Kidney (tissue), 14 donors: ENCODE results near the gene TLE3. TPM values are rescaled to one million over a fixed set of nuclear protein-coding genes. Genes with fewer than 3 reads are reported as not detected.

Source experiments
- DNase-seq, 5 donors: peaks; one replicate each; pipeline ENCODE4 v3.0.0-alpha.2; 2013 to 2020
- FAIRE-seq: peaks from 2 replicates; lab custom pipeline; 2012; peaks lifted over from hg19 to GRCh38; lab: Jason Lieb, UNC
- H3K27ac ChIP-seq, 2 donors: one replicate each; pipeline ENCODE4 v1.7.0; 2013; ENCODE audit warnings: low read depth in 2 of 2, low read length in 2 of 2, inconsistent platforms in 1 of 2
- H3K27me3 ChIP-seq: one replicate; pipeline ENCODE4 v1.7.1; 2013; ENCODE audit warnings: low read length, inconsistent platforms; ENCODE audit not compliant: control insufficient read depth, insufficient read depth
- H3K36me3 ChIP-seq, 3 donors: one replicate each; pipeline versions ENCODE4 v1.7.0 to v1.7.1; 2013; ENCODE audit warnings: low read length in 3 of 3, control low read depth in 1 of 3, inconsistent platforms in 1 of 3; ENCODE audit not compliant: insufficient read depth in 3 of 3, control insufficient read depth in 2 of 3
- H3K4me1 ChIP-seq, 3 donors: one replicate each; pipeline versions ENCODE4 v1.7.0 to v1.7.1; 2013; ENCODE audit warnings: low read length in 3 of 3, inconsistent platforms in 1 of 3, low read depth in 1 of 3; ENCODE audit not compliant: control insufficient read depth in 2 of 3, insufficient read depth in 2 of 3
- H3K4me3 ChIP-seq, 3 donors: one replicate each; pipeline versions ENCODE4 v1.7.0 to v1.8.1; 2013; ENCODE audit warnings: low read length in 3 of 3, control low read depth in 1 of 3, inconsistent platforms in 1 of 3
- H3K9ac ChIP-seq, 3 donors: one replicate each; pipeline versions ENCODE4 v1.7.0 to v1.7.1; 2013; ENCODE audit warnings: low read length in 3 of 3, control low read depth in 1 of 3, inconsistent platforms in 1 of 3
- H3K9me3 ChIP-seq, 3 donors: one replicate each; pipeline versions ENCODE4 v1.7.0 to v1.7.1; 2013; ENCODE audit warnings: low read length in 3 of 3, control low read depth in 1 of 3, inconsistent platforms in 1 of 3; ENCODE audit not compliant: control insufficient read depth in 2 of 3, insufficient read depth in 1 of 3
- CTCF ChIP-seq: IDR thresholded peaks from 3 replicates; pipeline ENCODE4 v1.5.1; 2012; ENCODE audit warnings: mild to moderate bottlenecking, moderate library complexity, borderline replicate concordance; ENCODE audit not compliant: insufficient read depth; ENCODE audit errors: extremely low read depth
- intact Hi-C: fragments of 100-400 bp; cut with DNase I; formaldehyde crosslinking; loops from one replicate; pipeline ENCODE4 v1.11.1; 2022
- polyA plus RNA-seq: library from polyadenylated mRNA; stranded (reverse); fragments of 350-450 nt; fragmentation: Illumina TruSeq; extraction: RNeasy Lipid Tissue Mini Kit (QIAGEN cat#74804); gene quantifications from one replicate; pipeline ENCODE4 v1.2.3, GENCODE V29; 2014; ENCODE audit warnings: low read depth, low replicate concordance; ENCODE audit not compliant: insufficient read depth
- total RNA-seq: library from RNA; stranded (reverse); fragmentation: NEBNext Ultra II Directional; extraction: Animal tissue kit (Norgen Biotek cat#: 25700); gene quantifications from one replicate; pipeline ENCODE4 v1.2.1, GENCODE V29; 2021
- donor health status: control.
- donor health status: control.
- donor health status: control.
- donor health status: control.
- donor health status: control.
- donor health status: DM: yes; HTN: yes; CAD: no.
- donor health status: Normal renal cell carcinoma (clear cell type).

TLE3 gene
- total and polyA plus RNA-seq, 2 donors from 2014 or later, result 10.3 to 71.7 TPM

- no peaks in the 10 kb centered on the region for H3K36me3 ChIP-seq
- no peak for TF ChIP-seq CTCF
- intact Hi-C loops, result no loop called here
- no peaks in the 10 kb centered on the region for H3K27me3 ChIP-seq
- no peak overlapping the region for H3K9ac ChIP-seq
- H3K9me3 ChIP-seq, result no peaks in the 10 kb centered on the region
- H3K4me1 ChIP-seq, result peaks cover 0 to 17% (median 2%) of the 10 kb centered on the region in 3 donors
- FAIRE-seq (no peak), DNase-seq (no peak)
- no peak overlapping the region for H3K4me3 ChIP-seq
- H3K27ac ChIP-seq, result peak overlapping the region; percentile 5 to 63
These were observed 30.2 kb upstream of the TLE3 start for GRCh38 chr15:70127770-70128413.

GRCh38 chr15:70127288-70127746, 29.6 kb upstream of the TLE3 start:
- FAIRE-seq (no peak), DNase-seq (peak in 1 of 5 donors; percentile 47)
- no peak overlapping the region for H3K27ac ChIP-seq
- no peak overlapping the region for H3K4me3 ChIP-seq
- H3K9me3 ChIP-seq, result no peaks in the 10 kb centered on the region
- no peaks in the 10 kb centered on the region for H3K27me3 ChIP-seq
- no peak overlapping the region for H3K9ac ChIP-seq
- no peak for TF ChIP-seq CTCF
- H3K4me1 ChIP-seq, result peaks cover 0 to 23% (median 5%) of the 10 kb centered on the region in 3 donors
- no peaks in the 10 kb centered on the region for H3K36me3 ChIP-seq
- intact Hi-C loops, result no loop called here

- FAIRE-seq (no peak), DNase-seq (no peak)
- Histone ChIP-seq H3K36me3 (no peaks in the 10 kb centered on the region), H3K4me1 (peaks cover 0 to 29% (median 8%) of the 10 kb centered on the region in 3 donors), H3K27me3 (no peaks in the 10 kb centered on the region), H3K9ac (no peak overlapping the region), H3K4me3 (no peak overlapping the region), H3K9me3 (no peaks in the 10 kb centered on the region), H3K27ac (no peak overlapping the region)
- TF ChIP-seq CTCF, result no peak
- intact Hi-C loops, result no loop called here
These were observed 28.6 kb upstream of the TLE3 start for GRCh38 chr15:70126362-70126761.
